ENCODE data around the gene UBE3A. TPM values are rescaled to one million over a fixed set of nuclear protein-coding genes. Genes with fewer than 3 reads are reported as not detected.

Gene UBE3A
- total RNA-seq, 1 donor: 91.2 TPM

GRCh38 chr15:25381579-25381978 lies 57.2 kb downstream of the UBE3A start:
- Histone ChIP-seq H3K4me2 (ENCODE audit: insufficient read depth, low read length) (no peak overlapping the region), H4K20me1 (ENCODE audit: insufficient read depth, low read length) (peaks cover 6% of the 10 kb centered on the region), H3K27ac (ENCODE audit: low read depth, low read length) (no peak overlapping the region), H3K36me3 (ENCODE audit: insufficient read depth, low read length) (peaks cover 5% of the 10 kb centered on the region), H3K4me1 (ENCODE audit: insufficient read depth, low read length) (peaks cover 15% of the 10 kb centered on the region), H3K79me2 (ENCODE audit: insufficient read depth, low read length) (peaks cover 87% of the 10 kb centered on the region), H3K4me3 (ENCODE audit: insufficient read depth, low read length) (no peak overlapping the region), H3K27me3 (ENCODE audit: insufficient read depth, low read length) (no peaks in the 10 kb centered on the region), H2AFZ (ENCODE audit: low read length) (no peak overlapping the region), H3K9me3 (ENCODE audit: low read depth, low read length) (no peaks in the 10 kb centered on the region)
- TF ChIP-seq, protein P1, sequence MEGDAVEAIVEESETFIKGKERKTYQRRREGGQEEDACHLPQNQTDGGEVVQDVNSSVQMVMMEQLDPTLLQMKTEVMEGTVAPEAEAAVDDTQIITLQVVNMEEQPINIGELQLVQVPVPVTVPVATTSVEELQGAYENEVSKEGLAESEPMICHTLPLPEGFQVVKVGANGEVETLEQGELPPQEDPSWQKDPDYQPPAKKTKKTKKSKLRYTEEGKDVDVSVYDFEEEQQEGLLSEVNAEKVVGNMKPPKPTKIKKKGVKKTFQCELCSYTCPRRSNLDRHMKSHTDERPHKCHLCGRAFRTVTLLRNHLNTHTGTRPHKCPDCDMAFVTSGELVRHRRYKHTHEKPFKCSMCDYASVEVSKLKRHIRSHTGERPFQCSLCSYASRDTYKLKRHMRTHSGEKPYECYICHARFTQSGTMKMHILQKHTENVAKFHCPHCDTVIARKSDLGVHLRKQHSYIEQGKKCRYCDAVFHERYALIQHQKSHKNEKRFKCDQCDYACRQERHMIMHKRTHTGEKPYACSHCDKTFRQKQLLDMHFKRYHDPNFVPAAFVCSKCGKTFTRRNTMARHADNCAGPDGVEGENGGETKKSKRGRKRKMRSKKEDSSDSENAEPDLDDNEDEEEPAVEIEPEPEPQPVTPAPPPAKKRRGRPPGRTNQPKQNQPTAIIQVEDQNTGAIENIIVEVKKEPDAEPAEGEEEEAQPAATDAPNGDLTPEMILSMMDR (IDR thresholded peaks at IDR 0.05; ENCODE audit: extremely low read depth, low read depth, low read length): no peak
- no peak for DNase-seq (ENCODE audit: insufficient read length, low spot score, missing footprints)

DNA sequence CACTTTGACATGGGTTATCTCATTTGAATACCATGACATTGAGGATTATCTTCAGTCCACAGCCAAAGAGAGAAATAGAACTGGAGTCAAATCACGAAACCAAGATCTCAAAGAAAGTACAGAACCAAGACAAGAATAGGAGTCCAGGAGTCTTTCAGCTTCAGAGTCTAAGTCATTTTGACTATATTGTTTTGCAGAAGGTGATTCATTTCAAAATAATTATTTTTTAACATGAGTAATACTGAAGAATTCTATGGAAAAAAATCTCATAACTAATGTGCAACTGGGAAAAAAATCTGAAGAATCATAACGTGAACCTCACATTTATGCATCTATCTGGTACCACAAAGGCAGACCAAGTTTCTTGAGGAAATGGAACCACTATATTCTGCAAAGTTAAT lies 60.3 kb downstream of the UBE3A start:
- Histone ChIP-seq H3K4me1 (ENCODE audit: insufficient read depth, low read length) (peaks cover 15% of the 10 kb centered on the region), H2AFZ (ENCODE audit: low read length) (no peak overlapping the region), H3K4me2 (ENCODE audit: insufficient read depth, low read length) (peak overlapping the region; percentile 68), H4K20me1 (ENCODE audit: insufficient read depth, low read length) (peaks cover 5% of the 10 kb centered on the region), H3K27ac (ENCODE audit: low read depth, low read length) (peak overlapping the region; percentile 13), H3K4me3 (ENCODE audit: insufficient read depth, low read length) (no peak overlapping the region), H3K27me3 (ENCODE audit: insufficient read depth, low read length) (no peaks in the 10 kb centered on the region), H3K9me3 (ENCODE audit: low read depth, low read length) (no peaks in the 10 kb centered on the region), H3K36me3 (ENCODE audit: insufficient read depth, low read length) (peaks cover 26% of the 10 kb centered on the region), H3K79me2 (ENCODE audit: insufficient read depth, low read length) (peaks cover 86% of the 10 kb centered on the region)
- DNase-seq (ENCODE audit: insufficient read length, low spot score, missing footprints): no peak
- TF ChIP-seq, protein P1 (IDR thresholded peaks at IDR 0.05; ENCODE audit: extremely low read depth, low read depth, low read length): no peak

GRCh38 chr15:25375557-25375956 lies 63.3 kb downstream of the UBE3A start:
- DNase-seq (ENCODE audit: insufficient read length, low spot score, missing footprints): no peak
- Histone ChIP-seq H3K9me3 (ENCODE audit: low read depth, low read length) (no peaks in the 10 kb centered on the region), H3K4me1 (ENCODE audit: insufficient read depth, low read length) (peaks cover 23% of the 10 kb centered on the region), H3K36me3 (ENCODE audit: insufficient read depth, low read length) (peaks cover 33% of the 10 kb centered on the region), H3K4me3 (ENCODE audit: insufficient read depth, low read length) (no peak overlapping the region), H3K27ac (ENCODE audit: low read depth, low read length) (no peak overlapping the region), H3K79me2 (ENCODE audit: insufficient read depth, low read length) (peaks cover 74% of the 10 kb centered on the region), H3K4me2 (ENCODE audit: insufficient read depth, low read length) (no peak overlapping the region), H2AFZ (ENCODE audit: low read length) (no peak overlapping the region), H4K20me1 (ENCODE audit: insufficient read depth, low read length) (peaks cover 8% of the 10 kb centered on the region), H3K27me3 (ENCODE audit: insufficient read depth, low read length) (no peaks in the 10 kb centered on the region)
- TF ChIP-seq, protein P1 (IDR thresholded peaks at IDR 0.05; ENCODE audit: extremely low read depth, low read depth, low read length): no peak

DNA sequence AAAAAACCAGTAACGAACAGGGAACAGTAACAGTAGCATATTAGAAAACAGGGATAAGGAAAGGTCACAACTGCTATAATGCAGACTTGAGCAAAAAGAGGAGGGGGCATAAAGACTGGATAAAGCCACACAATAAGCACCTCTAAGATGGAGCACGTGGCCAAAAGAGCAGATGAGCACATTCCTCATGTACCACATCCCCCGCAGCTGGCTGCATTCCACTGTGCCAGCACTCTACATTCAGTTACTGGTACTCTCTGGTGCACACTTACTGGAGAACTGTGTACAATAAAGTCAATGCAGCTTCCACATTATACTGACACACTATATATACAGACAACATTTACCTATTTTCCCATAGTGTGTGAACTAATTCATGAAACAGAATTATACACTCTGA lies 64.7 kb downstream of the UBE3A start:
- TF ChIP-seq, protein P1 (IDR thresholded peaks at IDR 0.05; ENCODE audit: extremely low read depth, low read depth, low read length): no peak
- H3K4me1 ChIP-seq (ENCODE audit: insufficient read depth, low read length): peaks cover 19% of the 10 kb centered on the region
- H4K20me1 ChIP-seq (ENCODE audit: insufficient read depth, low read length): peaks cover 8% of the 10 kb centered on the region
- no peak for DNase-seq (ENCODE audit: insufficient read length, low spot score, missing footprints)
- H3K4me2 ChIP-seq (ENCODE audit: insufficient read depth, low read length): no peak overlapping the region
- H3K4me3 ChIP-seq (ENCODE audit: insufficient read depth, low read length): no peak overlapping the region
- peaks cover 74% of the 10 kb centered on the region for H3K79me2 ChIP-seq (ENCODE audit: insufficient read depth, low read length)
- H2AFZ ChIP-seq (ENCODE audit: low read length): no peak overlapping the region
- no peaks in the 10 kb centered on the region for H3K9me3 ChIP-seq (ENCODE audit: low read depth, low read length)
- no peak overlapping the region for H3K27ac ChIP-seq (ENCODE audit: low read depth, low read length)
- H3K27me3 ChIP-seq (ENCODE audit: insufficient read depth, low read length): no peaks in the 10 kb centered on the region
- H3K36me3 ChIP-seq (ENCODE audit: insufficient read depth, low read length): peaks cover 38% of the 10 kb centered on the region

Measured in osteoblast (primary cell).